Activated T-cell treated with anti-CD3 and anti-CD28 coated beads, Interleukin-2, amount 50 U/mL, for 48 hours (primary cell): ENCODE measurements around the gene SPEM2.

Source experiments
- DNase-seq, 2 experiments: peaks; one replicate each; pipeline ENCODE4 v3.0.0-alpha.2; 2020

SPEM2 gene

DNA sequence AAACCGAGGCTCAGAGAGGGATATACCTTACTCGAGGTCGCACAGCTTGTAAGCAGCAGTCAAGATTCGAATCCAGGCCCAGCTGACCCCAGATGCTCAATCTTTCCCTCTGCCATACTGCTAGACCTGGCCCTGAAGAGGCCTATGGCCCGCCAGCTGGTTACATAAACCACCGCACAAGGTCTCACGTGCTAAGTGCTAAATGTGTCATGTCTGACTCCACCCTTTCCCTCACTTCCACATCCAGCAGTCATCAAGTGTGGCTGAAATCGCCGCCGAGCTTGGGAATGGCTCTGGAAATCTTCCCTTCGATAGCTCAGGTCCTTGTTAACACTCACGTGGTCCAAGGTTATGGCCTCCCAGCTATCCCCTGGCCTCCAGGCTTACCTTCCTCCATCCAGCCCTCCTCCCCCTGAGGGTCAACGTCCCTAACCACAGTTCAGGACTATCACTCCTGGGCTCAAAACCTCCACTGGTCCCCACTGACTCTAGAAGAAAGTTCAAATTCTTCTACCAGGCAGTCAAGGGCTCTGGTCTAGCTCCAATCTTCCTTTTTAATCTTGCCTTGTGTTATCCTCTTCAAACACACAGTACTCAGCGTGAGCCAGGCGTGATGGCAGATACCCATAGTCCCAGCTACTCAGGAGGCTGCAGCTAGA, 50.5 kb downstream of the SPEM2 start:
- DNase-seq: no peak

DNA sequence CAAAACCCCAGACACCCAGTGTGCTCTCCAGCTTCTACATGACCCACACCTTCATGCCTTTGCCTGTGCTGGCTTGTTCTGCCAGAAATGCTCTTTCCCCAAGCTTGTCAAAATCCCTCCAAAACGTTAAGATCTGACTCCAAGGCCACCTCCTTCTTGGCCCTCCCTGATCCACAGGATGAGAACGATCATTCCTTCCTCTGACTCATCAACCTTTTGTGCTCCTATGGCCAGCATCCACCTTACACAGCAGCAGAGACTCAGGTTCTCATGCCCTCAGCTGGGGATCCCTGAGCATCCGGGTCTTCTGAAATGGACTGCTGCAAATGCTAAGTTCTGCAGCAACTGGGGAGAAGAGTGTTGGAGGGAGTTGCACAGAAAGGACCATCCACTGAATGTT, 51.1 kb downstream of the SPEM2 start:
- no peak for DNase-seq

DNA sequence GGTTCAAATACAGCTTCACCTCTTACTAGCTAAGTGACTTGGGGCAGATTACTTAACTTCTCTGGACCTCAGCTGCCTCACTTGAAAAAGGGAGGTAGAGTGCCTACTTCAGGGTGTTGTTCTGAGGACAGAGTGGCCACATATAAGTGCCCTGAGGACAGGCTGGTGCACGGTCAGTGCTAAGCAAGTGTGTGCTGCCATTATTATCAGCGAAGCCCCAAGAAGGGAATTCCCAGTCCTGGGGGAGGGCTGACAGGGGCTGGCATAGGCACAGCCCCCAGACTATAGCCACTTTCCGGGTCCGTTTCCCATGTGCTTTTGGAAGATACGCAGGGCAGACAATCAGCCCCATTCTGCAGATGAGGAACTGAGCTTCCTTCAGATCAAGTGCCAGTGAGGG, 51.5 kb downstream of the SPEM2 start:
- DNase-seq: no peak
